Natural killer cell (primary cell): Measurements from ENCODE around the gene IGF2BP2. TPM values are rescaled to one million over a fixed set of nuclear protein-coding genes. Genes with fewer than 3 reads are reported as not detected.
"Not testable (repeated sequence)": the region's sequence is repeated elsewhere in the genome, so short reads cannot be mapped to it uniquely, and the experiment has no call there.

ENCODE experiments used
- ATAC-seq, 3 donors: fragments of 150-1000 bp in 2 of 3; fragments of 200-7000 bp in 1 of 3; cut with Tn5 transposase; 1 replicate in 1 of 3; 2 replicates in 2 of 3; pipeline ENCODE4 v1.10.0; 2021; ENCODE audit warnings: mild to moderate bottlenecking in 2 of 3, moderate library complexity in 2 of 3
- DNase-seq, 2 donors: peaks; one replicate each; pipeline versions ENCODE4 v3.0.0 to v3.0.0-alpha.2; 2013 to 2021; ENCODE audit warnings: mixed read lengths in 1 of 2
- H3K27ac ChIP-seq: one replicate; pipeline ENCODE4 v1.5.1; 2013; ENCODE audit warnings: mild to moderate bottlenecking, low read length
- H3K27me3 ChIP-seq: one replicate; pipeline ENCODE4 v1.6.1; 2013; ENCODE audit warnings: low read length; ENCODE audit not compliant: control insufficient read depth, insufficient read depth
- H3K36me3 ChIP-seq: one replicate; pipeline ENCODE4 v1.6.1; 2013; ENCODE audit warnings: low read length; ENCODE audit not compliant: control insufficient read depth, insufficient read depth
- H3K4me1 ChIP-seq: one replicate; pipeline ENCODE4 v1.6.1; 2013; ENCODE audit warnings: low read length; ENCODE audit not compliant: control insufficient read depth, insufficient read depth
- H3K4me3 ChIP-seq: one replicate; pipeline ENCODE4 v1.5.1; 2013; ENCODE audit warnings: low read length
- H3K9me3 ChIP-seq: one replicate; pipeline ENCODE4 v1.6.1; 2013; ENCODE audit warnings: low read length; ENCODE audit not compliant: control insufficient read depth, insufficient read depth
- H3K27ac Mint-ChIP-seq, 2 donors: one replicate each; pipeline ENCODE4 v1.8.0; 2022; ENCODE audit warnings: mild to moderate bottlenecking in 2 of 2, mixed read lengths in 2 of 2, moderate library complexity in 1 of 2
- H3K27me3 Mint-ChIP-seq, 2 donors: one replicate each; pipeline ENCODE4 v1.8.0; 2022; ENCODE audit warnings: low read depth in 2 of 2, mixed read lengths in 2 of 2
- H3K36me3 Mint-ChIP-seq: one replicate; pipeline ENCODE4 v1.8.0; 2022; ENCODE audit warnings: mixed read lengths
- H3K4me1 Mint-ChIP-seq, 2 donors: one replicate each; pipeline ENCODE4 v1.8.0; 2022; ENCODE audit warnings: mixed read lengths in 2 of 2
- H3K4me3 Mint-ChIP-seq: one replicate; pipeline ENCODE4 v1.8.0; 2022; ENCODE audit warnings: mild to moderate bottlenecking, moderate library complexity, mixed read lengths
- H3K9me3 Mint-ChIP-seq, 2 donors: one replicate each; pipeline ENCODE4 v1.8.0; 2022; ENCODE audit warnings: mixed read lengths in 2 of 2
- CTCF ChIP-seq: fragments of 200-600 bp; IDR thresholded peaks from one replicate; pipeline ENCODE4 v1.8.0; 2022; ENCODE audit warnings: antibody characterized with exemption
- WGBS: methylation state at CpG from one replicate; pipeline ENCODE4 v1.1.7; 2013; ENCODE audit warnings: missing lambda C conversion rate; ENCODE audit not compliant: insufficient coverage; 5-methylcytosine and 5-hydroxymethylcytosine counted together
- intact Hi-C: fragments of 100-400 bp; cut with micrococcal nuclease; formaldehyde crosslinking; loops from one replicate; pipeline ENCODE4 v1.14.2; 2022
- total RNA-seq, 4 donors: library from RNA; stranded (reverse); fragments of 120-200 nt in 1 of 4; gene quantifications; one replicate each; pipeline versions ENCODE4 v1.2.3 to v1.2.4, GENCODE V29; 2013 to 2022

IGF2BP2 gene
- total RNA-seq, 3 donors from 2014 or later (not counting 1 experiment from before 2014, with no cell fraction given) = 4.2 to 16.8 (median 8.8) TPM

- DNase-seq = no peak
- peaks cover 0 to 9% of the 10 kb centered on the region in 2 donors for H3K4me1 Mint-ChIP-seq
- no peak overlapping the region for H3K4me3 Mint-ChIP-seq
- Histone ChIP-seq H3K27me3 (no peaks in the 10 kb centered on the region), H3K4me1 (no peaks in the 10 kb centered on the region), H3K9me3 (no peaks in the 10 kb centered on the region), H3K27ac (no peak overlapping the region), H3K36me3 (no peaks in the 10 kb centered on the region), H3K4me3 (no peak overlapping the region)
- 33% methylated on average over 2 of the region's 4 CpGs for WGBS
- intact Hi-C loops = no loop called here
- no peak for ATAC-seq
- H3K36me3 Mint-ChIP-seq = no peaks in the 10 kb centered on the region
- TF ChIP-seq CTCF = no peak
- H3K9me3 Mint-ChIP-seq = no peaks in the 10 kb centered on the region
- H3K27ac Mint-ChIP-seq = no peak overlapping the region
- no peaks in the 10 kb centered on the region for H3K27me3 Mint-ChIP-seq
Measured at GRCh38 chr3:185813691-185814215, 11.1 kb downstream of the IGF2BP2 start.

DNA sequence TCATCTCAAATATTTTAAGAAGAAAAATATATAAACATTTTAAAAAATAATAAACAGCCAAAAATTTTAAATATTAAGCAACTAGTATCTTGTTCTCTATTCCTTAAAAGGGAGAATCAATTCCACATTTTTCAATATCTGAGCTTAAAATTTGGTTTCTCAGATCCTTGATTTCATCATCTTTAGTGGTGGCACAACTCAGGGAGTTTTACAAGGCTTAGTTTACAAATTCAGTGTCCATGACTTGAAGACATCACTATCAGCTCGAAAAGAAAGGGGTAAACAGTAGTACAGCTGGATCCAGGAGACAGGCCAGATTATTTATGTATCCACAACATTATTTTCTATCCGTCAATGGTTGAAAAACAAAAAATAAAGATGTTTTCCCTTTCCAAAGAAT lies 11.6 kb downstream of the IGF2BP2 start:
- no peaks in the 10 kb centered on the region for H3K27me3 ChIP-seq
- H3K27ac Mint-ChIP-seq = no peak overlapping the region
- H3K4me1 ChIP-seq = no peaks in the 10 kb centered on the region
- no peaks in the 10 kb centered on the region for H3K27me3 Mint-ChIP-seq
- H3K9me3 Mint-ChIP-seq = no peaks in the 10 kb centered on the region
- 87% methylated on average over 2 of the region's 2 CpGs for WGBS
- TF ChIP-seq CTCF = no peak
- H3K36me3 Mint-ChIP-seq = no peaks in the 10 kb centered on the region
- no peak for DNase-seq
- H3K27ac ChIP-seq = no peak overlapping the region
- no peak overlapping the region for H3K4me3 Mint-ChIP-seq
- H3K4me3 ChIP-seq = no peak overlapping the region
- H3K9me3 ChIP-seq = no peaks in the 10 kb centered on the region
- no peak for ATAC-seq
- H3K4me1 Mint-ChIP-seq = peaks cover 0 to 9% of the 10 kb centered on the region in 2 donors
- no peaks in the 10 kb centered on the region for H3K36me3 ChIP-seq
- intact Hi-C loops = no loop called here

DNA sequence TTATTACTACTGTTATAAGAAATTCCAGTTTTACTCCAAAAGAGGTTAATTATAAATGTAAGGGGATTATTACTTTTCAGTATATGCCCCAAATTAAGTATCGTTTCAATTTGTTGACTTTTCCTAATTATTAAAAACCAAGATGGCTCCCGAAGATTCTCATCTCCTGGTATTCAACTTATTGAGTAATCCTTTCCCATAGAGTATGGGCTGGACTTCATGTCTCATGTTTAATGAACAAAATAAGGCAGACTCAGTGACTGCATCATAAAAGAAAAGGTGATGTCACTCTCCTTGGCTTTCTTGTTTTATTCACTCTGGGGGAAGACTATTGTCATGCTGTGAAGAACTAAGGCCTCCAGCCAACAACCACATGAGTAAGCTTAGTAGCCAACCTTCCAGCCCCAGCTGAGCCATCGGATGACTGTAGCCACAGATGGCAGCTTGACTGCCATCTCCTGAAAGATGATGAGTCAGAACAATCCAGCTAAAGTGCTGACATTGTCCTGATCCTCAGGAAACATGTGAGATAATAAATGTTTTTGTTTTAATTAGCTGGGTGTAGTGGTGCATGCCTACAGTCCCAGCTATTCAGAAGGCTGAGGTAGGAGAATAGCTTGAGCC lies 17.3 kb downstream of the IGF2BP2 start:
- intact Hi-C loops = no loop called here
- ATAC-seq = no peak

DNA sequence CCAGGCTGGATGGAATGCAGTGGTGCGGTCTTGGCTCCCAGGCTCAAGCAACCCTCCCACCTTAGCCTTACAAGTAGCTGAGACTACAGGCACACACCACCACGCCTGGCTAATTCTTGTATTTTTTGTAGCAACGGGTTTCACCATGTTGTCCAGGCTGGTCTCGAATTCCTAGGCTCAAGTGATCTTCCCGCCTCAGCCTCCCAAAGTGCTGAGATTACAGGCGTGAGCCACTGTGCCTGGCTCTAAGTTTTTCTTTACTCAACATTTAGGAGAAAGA lies 26.1 kb downstream of the IGF2BP2 start:
- H3K36me3 ChIP-seq, H3K9me3 Mint-ChIP-seq, DNase-seq, H3K27me3 Mint-ChIP-seq, ATAC-seq, intact Hi-C loops, H3K36me3 Mint-ChIP-seq, H3K27ac ChIP-seq, H3K4me1 ChIP-seq, H3K4me3 ChIP-seq, H3K27ac Mint-ChIP-seq, H3K4me3 Mint-ChIP-seq, H3K27me3 ChIP-seq, H3K9me3 ChIP-seq: not testable (repeated sequence)
- WGBS = 85% methylated on average over 6 of the region's 6 CpGs
- H3K4me1 Mint-ChIP-seq = peaks cover 0 to 18% of the 10 kb centered on the region in 2 donors

More for the DNA sequence above, 17.3 kb downstream of the IGF2BP2 start:
- Mint-ChIP-seq H3K27ac (no peak overlapping the region), H3K27me3 (no peaks in the 10 kb centered on the region), H3K4me1 (no peaks in the 10 kb centered on the region), H3K9me3 (no peaks in the 10 kb centered on the region), H3K4me3 (no peak overlapping the region), H3K36me3 (no peaks in the 10 kb centered on the region)
- no peak for TF ChIP-seq CTCF
- Histone ChIP-seq H3K27me3 (no peaks in the 10 kb centered on the region), H3K27ac (no peak overlapping the region), H3K36me3 (no peaks in the 10 kb centered on the region), H3K4me1 (no peaks in the 10 kb centered on the region), H3K4me3 (no peak overlapping the region), H3K9me3 (no peaks in the 10 kb centered on the region)
- no peak for DNase-seq
- 84% methylated on average over 3 of the region's 3 CpGs for WGBS
